ENCODE results near the gene EIF1AD. TPM values are rescaled to one million over a fixed set of nuclear protein-coding genes. Genes with fewer than 3 reads are reported as not detected.
"Not testable (repeated sequence)": the region's sequence is repeated elsewhere in the genome, so short reads cannot be mapped to it uniquely, and the experiment has no call there.

EIF1AD gene
- total RNA-seq, 1 donor from 2014 or later = 19.7 TPM

DNA sequence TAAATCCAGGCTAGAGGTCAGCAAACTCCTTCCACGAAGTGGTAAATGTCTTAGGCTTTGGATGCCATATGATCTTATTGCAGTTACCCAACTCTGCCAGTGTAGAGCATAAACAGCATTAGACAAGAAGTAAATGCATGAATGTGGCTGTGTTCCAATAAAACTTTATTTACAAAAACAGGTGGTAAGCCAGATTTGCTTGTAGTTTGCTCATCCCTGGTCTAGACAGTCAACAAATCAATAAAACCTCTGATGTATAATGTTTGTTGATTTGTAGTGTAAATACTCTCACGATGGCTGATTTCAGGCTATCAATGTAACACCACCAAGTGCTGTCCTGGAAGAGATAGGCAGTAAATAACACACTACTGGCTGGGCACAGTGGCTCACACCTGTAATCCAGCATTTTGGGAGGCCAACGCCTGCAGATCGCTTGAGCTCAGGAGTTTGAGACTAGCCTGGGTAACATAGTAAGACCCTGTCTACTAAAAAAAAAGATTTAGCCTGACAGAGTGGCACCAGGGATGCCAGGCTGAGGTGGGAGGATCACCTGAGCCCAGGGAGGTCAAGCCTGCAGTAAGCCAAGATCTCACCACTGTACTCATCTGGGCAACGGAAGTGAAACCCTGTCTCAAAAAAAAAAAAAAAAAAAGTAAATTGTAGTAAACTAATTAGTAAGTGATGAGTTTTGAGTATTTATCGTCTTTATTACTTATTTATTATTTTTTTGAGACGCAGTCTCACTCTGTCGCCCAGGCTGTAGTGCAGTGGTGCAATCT lies 31.2 kb upstream of the EIF1AD start:
- peaks cover 5% of the 10 kb centered on the region for H3K4me1 ChIP-seq
- no peak for DNase-seq
- H3K36me3 ChIP-seq = no peaks in the 10 kb centered on the region
- H3K27me3 ChIP-seq (ENCODE audit: low read depth) = peaks cover 4% of the 10 kb centered on the region
- no peak for TF ChIP-seq CTCF (IDR thresholded peaks at IDR 0.05; ENCODE audit: borderline replicate concordance)
- H3K27ac ChIP-seq (replicated peaks) = no peak overlapping the region
- no peaks in the 10 kb centered on the region for H3K9me3 ChIP-seq (replicated peaks)
- H3K4me3 ChIP-seq = no peak overlapping the region
- intact Hi-C loops (cut with micrococcal nuclease) = no loop called here

- Histone ChIP-seq H3K4me1 (peaks cover 10% of the 10 kb centered on the region), H3K27me3 (ENCODE audit: low read depth) (peaks cover 18% of the 10 kb centered on the region), H3K27ac (replicated peaks) (no peak within 1 kb of the TSS), H3K36me3 (no peaks in the 10 kb centered on the region), H3K4me3 (no peak within 1 kb of the TSS), H3K9me3 (replicated peaks) (no peaks in the 10 kb centered on the region)
- DNase-seq = no peak
- no peak for TF ChIP-seq CTCF (IDR thresholded peaks at IDR 0.05; ENCODE audit: borderline replicate concordance)
- intact Hi-C loops (cut with micrococcal nuclease) = no loop called here
Measured at GRCh38 chr11:66026017-66026529, 24.1 kb upstream of the EIF1AD start, which contains the start of gene CATSPER1. CATSPER1 (minus strand) TSS chr11:66026479; CDS start chr11:66026379, 100 bp downstream.

- H3K27me3 ChIP-seq (ENCODE audit: low read depth) = peaks cover 18% of the 10 kb centered on the region
- H3K36me3 ChIP-seq; H3K9me3 ChIP-seq (replicated peaks); intact Hi-C loops (cut with micrococcal nuclease); H3K4me3 ChIP-seq; DNase-seq; H3K4me1 ChIP-seq; H3K27ac ChIP-seq (replicated peaks): not testable (repeated sequence)
Measured at GRCh38 chr11:66023186-66023440, 21.2 kb upstream of the EIF1AD start.

GRCh38 chr11:66022401-66023185 lies 20.6 kb upstream of the EIF1AD start:
- H3K4me1 ChIP-seq = peaks cover 10% of the 10 kb centered on the region
- H3K4me3 ChIP-seq = peak overlapping the region; percentile 40
- no peak overlapping the region for H3K27ac ChIP-seq (replicated peaks)
- H3K9me3 ChIP-seq (replicated peaks) = no peaks in the 10 kb centered on the region
- peak; percentile 97 for TF ChIP-seq CTCF (IDR thresholded peaks at IDR 0.05; ENCODE audit: borderline replicate concordance)
- H3K36me3 ChIP-seq = no peaks in the 10 kb centered on the region
- intact Hi-C loops (cut with micrococcal nuclease) = no loop called here
- DNase-seq = peak; percentile 75
- H3K27me3 ChIP-seq (ENCODE audit: low read depth) = peaks cover 18% of the 10 kb centered on the region

GRCh38 chr11:66020618-66021357 lies 18.8 kb upstream of the EIF1AD start:
- TF ChIP-seq CTCF (IDR thresholded peaks at IDR 0.05; ENCODE audit: borderline replicate concordance) = no peak
- Histone ChIP-seq H3K4me3 (no peak overlapping the region), H3K27ac (replicated peaks) (no peak overlapping the region), H3K27me3 (ENCODE audit: low read depth) (peaks cover 18% of the 10 kb centered on the region), H3K9me3 (replicated peaks) (no peaks in the 10 kb centered on the region), H3K36me3 (no peaks in the 10 kb centered on the region), H3K4me1 (peaks cover 18% of the 10 kb centered on the region)
- intact Hi-C loops (cut with micrococcal nuclease) = no loop called here
- DNase-seq = no peak

All from left ventricle myocardium inferior (tissue), 1 donor.